Ureter (tissue), 1 donor: ENCODE measurements around the gene NR2C2. TPM values are rescaled to one million over a fixed set of nuclear protein-coding genes. Genes with fewer than 3 reads are reported as not detected.
A peak's percentile ranks its signal among the peaks of the same experiment; 100 is the strongest.
"Not testable (repeated sequence)": the region's sequence is repeated elsewhere in the genome, so short reads cannot be mapped to it uniquely, and the experiment has no call there.

Experiments used
- DNase-seq: peaks from one replicate; pipeline ENCODE4 v3.0.0-alpha.2; 2020; ENCODE audit warnings: low spot score
- total RNA-seq: library from RNA; stranded (reverse); gene quantifications from one replicate; pipeline ENCODE4 v1.2.4, GENCODE V29; 2023
- donor health status: DM: yes; HTN: yes; CAD: no.

Gene NR2C2
- total RNA-seq, result 59.8 TPM

- peak; percentile 91 for DNase-seq
Observed at GRCh38 chr3:14947100-14947885, at the start of gene NR2C2. Gene NR2C2 (plus strand): TSS chr3:14947583. CDS start chr3:15003915, 56,332 bp downstream.

DNA sequence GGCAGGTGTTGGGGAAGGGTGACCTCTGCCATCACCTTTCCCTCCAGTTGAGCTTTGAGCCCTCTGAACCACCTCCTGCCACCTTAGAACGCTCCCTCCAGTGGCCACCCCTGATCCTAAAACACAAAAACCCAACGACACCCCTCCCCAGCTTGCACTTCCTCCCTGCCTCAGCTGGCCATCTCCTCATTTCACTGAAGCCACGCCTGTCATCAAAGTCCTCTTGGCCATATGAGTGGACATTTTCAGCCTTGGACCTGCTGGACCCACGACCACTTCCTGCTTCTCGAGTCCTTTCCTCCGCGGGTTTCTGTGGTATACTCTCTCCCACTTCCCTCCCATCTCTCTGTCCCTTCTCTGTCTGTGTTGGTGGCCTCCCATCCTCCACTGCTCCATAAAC lies 48.5 kb upstream of the NR2C2 start:
- no peak for DNase-seq

GRCh38 chr3:14899993-14900618 lies 47.3 kb upstream of the NR2C2 start:
- no peak for DNase-seq

DNA sequence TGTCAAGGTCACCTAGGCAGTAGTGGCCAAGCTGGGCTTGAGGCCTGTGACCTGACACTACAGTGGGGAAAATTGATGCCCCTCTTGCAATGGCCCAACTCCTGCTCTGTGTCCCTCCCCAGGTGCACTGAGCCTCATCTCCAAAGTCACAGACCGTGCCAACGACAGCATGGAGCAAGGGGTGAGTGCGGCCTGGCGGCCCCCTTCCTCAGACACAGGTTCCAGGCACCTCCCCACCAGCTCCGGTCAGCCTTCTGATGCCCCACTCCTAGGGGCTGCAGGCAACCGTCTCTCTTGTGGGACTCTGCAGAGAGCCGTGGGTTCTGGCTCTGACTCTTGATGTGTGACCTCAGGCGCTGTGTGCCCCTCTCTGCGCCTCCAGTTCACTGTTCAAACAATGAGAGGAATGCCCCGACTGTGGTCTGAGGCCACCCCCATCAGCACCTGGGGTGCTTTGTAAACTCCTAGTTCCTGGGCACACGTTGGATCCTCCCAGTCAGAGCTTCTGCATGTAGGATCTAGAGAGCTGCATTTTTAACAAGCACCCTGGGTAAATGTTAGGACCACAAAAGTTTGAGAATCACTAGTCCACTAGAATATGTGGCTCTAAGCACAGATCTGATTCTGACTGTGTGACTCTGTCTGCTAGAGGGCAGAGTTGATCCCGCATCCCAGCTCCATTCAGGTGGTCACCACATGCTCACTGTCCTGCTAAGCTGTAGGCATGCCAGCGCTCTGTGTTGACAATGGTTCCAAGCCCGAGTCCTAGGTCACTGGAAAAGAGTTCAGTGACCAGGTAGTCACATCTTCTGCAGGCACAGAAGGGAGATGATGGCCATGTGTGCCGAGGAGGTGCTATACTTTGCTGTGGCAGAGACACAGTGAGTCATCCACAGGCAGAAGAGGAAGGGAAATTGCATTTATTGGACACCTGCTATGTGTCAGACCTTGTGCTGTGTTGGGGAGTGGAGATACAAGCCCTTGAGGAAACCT lies 46.2 kb upstream of the NR2C2 start:
- DNase-seq, result no peak

GRCh38 chr3:14902719-14903118 lies 44.7 kb upstream of the NR2C2 start:
- peak; percentile 66 for DNase-seq

DNA sequence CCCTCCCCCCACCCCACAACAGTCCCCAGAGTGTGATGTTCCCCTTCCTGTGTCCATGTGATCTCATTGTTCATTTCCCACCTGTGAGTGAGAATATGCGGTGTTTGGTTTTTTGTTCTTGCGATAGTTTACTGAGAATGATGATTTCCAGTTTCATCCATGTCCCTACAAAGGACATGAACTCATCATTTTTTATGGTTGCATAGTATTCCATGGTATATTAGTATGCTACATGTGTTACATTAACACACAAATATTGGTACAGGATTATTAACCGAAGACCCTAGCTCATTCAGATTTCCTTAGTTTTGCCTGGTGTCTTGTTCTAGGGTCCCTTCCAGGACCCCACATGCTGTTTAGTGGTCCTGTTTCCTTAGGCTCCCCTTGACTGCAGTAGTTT lies 43.9 kb upstream of the NR2C2 start:
- not testable (repeated sequence) for DNase-seq

DNA sequence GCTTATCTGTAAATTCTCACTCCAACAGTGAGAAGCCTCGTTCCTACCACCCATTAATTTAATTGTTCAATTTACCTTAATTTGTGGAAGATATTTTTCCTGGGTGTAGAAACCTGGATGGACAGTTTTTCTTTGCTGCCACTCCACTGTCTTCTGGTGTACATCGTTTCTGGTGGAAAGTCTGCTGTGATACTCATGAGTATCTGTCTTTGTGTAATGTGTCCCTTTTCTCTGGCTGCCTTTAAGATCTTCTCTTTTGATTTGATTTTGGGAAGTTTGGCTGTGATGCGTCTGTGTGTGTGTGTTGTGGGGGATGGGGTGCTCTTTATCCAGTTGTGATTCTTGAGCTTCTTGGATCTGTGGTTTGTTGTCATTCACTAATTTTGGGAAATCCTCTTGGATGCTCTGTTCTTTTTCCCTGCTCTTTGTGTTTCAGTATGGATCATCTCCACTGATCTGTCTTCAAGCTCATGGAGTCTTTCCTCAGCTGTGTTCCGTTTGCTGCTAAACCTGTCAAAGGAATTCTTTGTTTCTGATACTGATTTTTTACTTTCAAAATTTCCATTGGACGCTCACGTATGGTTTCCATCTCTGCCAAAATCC lies 42.2 kb upstream of the NR2C2 start:
- no peak for DNase-seq

- DNase-seq, result no peak
Observed at GRCh38 chr3:14906355-14906971, 40.9 kb upstream of the NR2C2 start.

DNA sequence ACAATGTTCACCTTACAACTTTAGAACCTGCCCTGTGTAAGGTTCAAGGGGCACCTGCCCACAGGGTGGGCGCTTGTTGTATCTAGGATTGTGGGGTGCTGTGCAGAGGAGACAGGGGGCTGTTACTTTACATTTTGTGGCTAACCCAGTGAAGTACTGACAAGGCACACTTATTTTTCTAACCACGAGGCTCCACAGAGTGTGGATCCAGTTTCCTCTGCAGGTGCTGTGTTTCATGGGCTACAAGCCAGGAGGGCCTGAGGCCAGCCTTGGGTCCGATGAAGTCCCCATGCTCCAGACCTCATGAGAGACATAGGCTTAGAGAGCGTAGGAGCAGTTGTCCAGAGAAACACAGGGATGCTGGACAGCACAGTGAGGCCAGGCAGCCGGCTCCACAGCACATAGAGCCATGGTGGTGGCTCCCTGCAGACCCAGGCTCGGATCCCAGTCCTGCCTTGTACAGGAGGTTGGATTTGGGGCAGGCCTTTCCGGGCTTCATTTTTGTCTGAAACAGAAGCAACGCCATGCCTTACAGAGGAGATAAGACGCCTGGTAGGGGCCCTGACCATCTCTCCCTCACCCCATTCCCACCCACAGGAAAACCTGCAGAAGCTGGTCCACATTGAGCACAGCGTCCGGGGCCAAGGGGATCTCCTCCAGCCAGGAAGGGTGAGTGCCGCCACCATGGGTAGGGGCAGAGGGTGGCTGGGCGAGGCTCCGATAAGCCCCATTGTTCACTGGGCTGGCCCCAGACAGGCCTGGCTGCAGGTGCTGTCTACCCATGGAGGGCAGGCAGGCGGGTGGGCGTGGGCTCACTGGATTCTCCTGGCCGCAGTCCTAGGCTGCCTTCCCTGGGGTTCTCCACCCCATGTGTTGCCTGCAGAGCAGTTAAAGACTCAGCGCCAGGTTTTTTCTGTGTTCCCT lies 40.1 kb upstream of the NR2C2 start:
- DNase-seq, result no peak

DNA sequence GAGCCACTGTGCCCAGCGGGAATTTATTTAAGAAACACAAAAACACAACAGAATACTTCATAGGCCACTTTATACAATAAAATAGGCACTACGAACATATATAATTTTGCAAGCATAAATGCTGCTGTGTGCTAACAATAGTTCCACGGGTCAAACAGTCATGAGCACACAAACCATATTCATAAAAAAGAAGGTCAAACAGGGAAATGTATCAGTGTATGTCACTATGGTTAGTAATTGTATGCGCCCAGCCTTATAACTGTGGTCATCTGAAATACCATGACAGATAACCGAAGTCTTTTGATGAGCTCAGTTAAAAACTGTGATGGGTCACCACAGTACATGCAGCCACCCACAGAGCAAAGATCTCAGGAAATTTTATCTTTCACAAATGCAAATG lies 38.1 kb upstream of the NR2C2 start:
- no peak for DNase-seq

DNA sequence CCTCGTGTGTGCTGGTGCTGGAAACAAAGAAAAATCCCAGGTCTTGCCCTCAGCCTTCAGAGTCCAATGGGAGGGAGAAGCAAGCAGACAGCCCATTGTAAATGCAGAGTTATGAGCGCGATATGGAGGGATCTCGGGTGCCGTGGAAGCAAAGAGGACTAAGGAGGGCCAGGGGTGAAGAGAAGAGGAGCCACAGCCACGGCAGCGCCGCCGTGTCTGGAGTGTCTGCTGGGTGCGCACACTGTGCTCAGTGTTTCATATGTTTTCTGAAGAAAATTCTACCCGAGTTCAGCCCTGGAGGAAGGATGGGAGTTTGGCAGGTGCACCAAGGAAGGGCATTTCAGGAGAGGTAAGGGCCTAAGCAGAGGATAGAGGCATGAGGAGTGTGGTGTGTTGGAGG lies 35.7 kb upstream of the NR2C2 start:
- DNase-seq, result no peak

DNA sequence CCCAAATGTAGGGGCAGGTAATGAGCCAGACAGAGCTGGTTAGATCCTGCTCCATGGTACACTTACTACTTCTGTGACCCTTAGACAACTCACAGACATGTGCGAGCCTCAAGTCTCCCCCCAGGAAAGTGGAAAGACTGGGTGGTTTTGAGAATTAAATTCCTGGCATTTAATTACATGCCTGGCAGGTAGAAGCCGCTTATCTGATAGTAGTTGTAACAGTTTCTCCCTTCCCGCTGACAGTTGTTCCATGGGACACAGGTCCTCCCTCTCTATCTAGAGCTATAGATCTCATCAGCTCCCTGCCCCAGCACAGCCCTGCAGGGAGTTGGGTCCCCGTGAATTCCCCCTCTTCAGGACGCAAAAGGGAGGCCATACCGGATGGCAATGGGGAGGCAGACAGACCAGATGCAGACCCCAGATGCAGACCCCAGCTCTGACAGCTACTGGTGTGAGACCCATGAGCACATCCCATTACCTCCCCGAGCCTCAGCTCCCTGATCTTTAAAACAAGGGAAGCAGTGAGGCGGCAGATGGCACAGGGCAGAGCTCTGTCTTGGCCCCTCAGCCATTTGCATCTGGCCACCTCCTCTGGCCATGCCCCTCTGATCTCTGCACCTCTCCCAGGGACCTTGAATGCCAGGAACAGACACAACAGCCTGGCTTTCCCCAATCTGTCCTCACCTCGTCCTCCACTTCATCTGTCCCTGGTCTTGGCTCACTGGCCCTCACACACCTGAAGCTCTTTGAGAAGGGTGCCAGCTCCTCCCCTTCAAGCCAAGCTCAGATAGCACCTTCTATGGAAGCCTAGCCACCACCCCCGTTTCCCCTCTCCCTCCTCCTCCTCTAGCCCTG lies 34.1 kb upstream of the NR2C2 start:
- DNase-seq, result peak; percentile 33

GRCh38 chr3:14913926-14914778 lies 33.2 kb upstream of the NR2C2 start:
- peak; percentile 24 for DNase-seq

- DNase-seq, result no peak
Observed at GRCh38 chr3:14914779-14915117, 32.6 kb upstream of the NR2C2 start.

DNA sequence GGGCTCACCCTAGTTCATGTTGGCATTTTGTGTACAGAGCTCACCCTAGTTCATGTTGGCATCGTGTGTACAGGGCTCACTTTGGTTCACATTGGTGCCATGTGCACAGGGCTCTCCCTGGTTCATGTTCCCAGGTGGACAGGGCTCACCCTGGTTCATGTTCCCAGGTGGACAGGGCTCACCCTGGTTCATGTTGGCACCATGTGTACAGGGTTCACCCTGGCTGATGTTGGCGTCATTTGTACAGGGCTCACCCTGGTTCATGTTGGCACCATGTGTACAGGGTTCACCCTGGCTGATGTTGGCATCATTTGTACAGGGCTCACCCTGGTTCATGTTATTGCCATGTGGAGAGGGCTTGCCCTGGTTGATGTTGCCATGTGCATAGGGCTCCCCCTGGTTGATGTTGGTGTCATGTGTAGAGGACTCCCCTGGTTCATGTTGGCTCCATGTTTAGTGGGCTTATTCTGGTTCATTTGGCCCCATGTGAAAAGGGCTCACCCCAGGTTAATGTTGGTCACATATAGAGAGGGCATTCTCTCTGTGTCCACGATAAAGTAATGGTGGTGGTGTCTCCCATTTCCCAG lies 31.7 kb upstream of the NR2C2 start:
- DNase-seq, result peak; percentile 36

DNA sequence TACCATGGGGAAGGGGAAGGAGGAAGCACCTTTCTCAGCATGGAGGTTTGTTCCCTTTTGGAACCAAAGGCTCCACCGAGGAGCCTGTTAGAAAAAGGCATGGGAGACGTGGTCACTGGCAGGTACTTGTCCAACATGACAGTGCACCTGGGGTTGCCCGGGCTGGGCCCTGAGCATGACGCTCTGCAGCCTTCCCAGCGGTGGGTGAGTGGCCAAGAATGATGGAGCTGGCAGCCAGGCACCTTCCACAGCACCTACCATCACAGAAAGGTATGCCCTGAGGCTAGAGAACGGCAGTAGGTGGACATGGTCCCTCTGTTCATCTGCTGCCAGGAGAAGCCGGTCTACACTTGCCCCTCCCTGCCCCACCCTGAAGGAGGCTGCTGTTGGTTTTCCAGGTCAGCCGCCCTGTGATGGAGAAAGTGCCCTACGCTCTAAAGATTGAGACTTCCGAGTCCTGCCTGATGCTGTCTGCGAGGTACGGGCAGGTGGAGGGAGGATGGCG lies 29.0 kb upstream of the NR2C2 start:
- no peak for DNase-seq

DNA sequence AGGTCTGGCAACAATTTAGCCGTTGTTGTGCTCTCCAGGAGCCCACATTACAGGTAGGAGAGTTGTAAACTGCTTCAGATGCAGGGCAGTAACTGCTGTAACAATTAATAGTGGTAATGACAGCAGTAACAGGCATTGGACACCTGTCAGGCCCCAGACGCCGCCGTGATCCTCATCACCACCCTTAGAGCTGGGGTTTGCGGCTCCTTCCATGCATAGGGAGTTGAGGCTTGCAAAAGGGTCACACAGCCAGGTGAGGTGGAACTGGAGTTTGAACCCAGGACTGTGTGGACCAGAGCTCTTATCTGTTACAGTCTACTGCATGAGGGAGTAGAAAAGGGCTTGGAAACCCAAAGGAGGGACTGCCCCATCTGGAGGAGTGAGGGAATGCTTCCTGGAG lies 26.8 kb upstream of the NR2C2 start:
- no peak for DNase-seq
